WTC11 (cell line): Measurements from ENCODE around the gene APOBEC3F. TPM values are rescaled to one million over a fixed set of nuclear protein-coding genes. Genes with fewer than 3 reads are reported as not detected.
"Not testable (repeated sequence)": the region's sequence is repeated elsewhere in the genome, so short reads cannot be mapped to it uniquely, and the experiment has no call there.

ENCODE experiments used
- ATAC-seq: fragments of 200-7000 bp; cut with Tn5 transposase; 2 replicates; pipeline ENCODE4 v1.10.0; 2021; ENCODE audit warnings: mild to moderate bottlenecking, moderate library complexity
- CTCF ChIA-PET: fragments of 300-600 bp; sonication (Branson Sonifier 250); formaldehyde crosslinking; loops from one replicate; lab custom pipeline; 2021; ENCODE audit warnings: antibody characterized with exemption; lab: Charles Lee
- POLR2A ChIA-PET: fragments of 350-600 bp; sonication (Branson Sonifier 250); formaldehyde crosslinking; loops from one replicate; lab custom pipeline; 2021; ENCODE audit warnings: antibody characterized with exemption; lab: Charles Lee
- DNase-seq: peaks from one replicate; pipeline ENCODE4 v3.0.0; 2021; ENCODE audit warnings: low spot score
- H3K27ac Mint-ChIP-seq: 2 replicates; pipeline ENCODE4 v1.8.0; 2021; ENCODE audit warnings: mixed read lengths
- H3K27me3 Mint-ChIP-seq: 2 replicates; pipeline ENCODE4 v1.8.0; 2021; ENCODE audit warnings: low read depth, mild to moderate bottlenecking, moderate library complexity, mixed read lengths
- H3K36me3 Mint-ChIP-seq: 2 replicates; pipeline ENCODE4 v1.8.0; 2021; ENCODE audit warnings: mixed read lengths
- H3K4me1 Mint-ChIP-seq: 2 replicates; pipeline ENCODE4 v1.8.0; 2022; ENCODE audit warnings: mixed read lengths
- H3K4me3 Mint-ChIP-seq: 2 replicates; pipeline ENCODE4 v1.8.0; 2021; ENCODE audit warnings: mild to moderate bottlenecking, moderate library complexity, mixed read lengths
- H3K9me3 Mint-ChIP-seq: 2 replicates; pipeline ENCODE4 v1.8.0; 2021; ENCODE audit warnings: mixed read lengths
- ATF3 ChIP-seq: sonication (generic); formaldehyde crosslinking; conservative IDR thresholded peaks from 2 replicates; pipeline ENCODE4 v1.8.1; 2022; ENCODE audit warnings: mild to moderate bottlenecking, missing genetic modification reagents
- ELF4 ChIP-seq: sonication (generic); formaldehyde crosslinking; IDR thresholded peaks from 2 replicates; pipeline ENCODE4 v1.8.1; 2022; ENCODE audit warnings: low read depth, mild to moderate bottlenecking, moderate library complexity, missing genetic modification reagents
- FOXK1 ChIP-seq: sonication (generic); formaldehyde crosslinking; IDR thresholded peaks from 2 replicates; pipeline ENCODE4 v1.8.0; 2022; ENCODE audit warnings: mild to moderate bottlenecking, moderate library complexity, missing genetic modification reagents
- FOXP4 ChIP-seq: sonication (generic); formaldehyde crosslinking; IDR thresholded peaks from 2 replicates; pipeline ENCODE4 v1.8.0; 2022; ENCODE audit warnings: mild to moderate bottlenecking, missing genetic modification reagents
- GRHL2 ChIP-seq: fragments of 250-450 bp; sonication (Bioruptor Pico); IDR thresholded peaks from 2 replicates; pipeline ENCODE4 v1.8.0; 2022; ENCODE audit warnings: mild to moderate bottlenecking, moderate library complexity; ENCODE audit not compliant: insufficient replicate concordance, severe bottlenecking
- MYBL2 ChIP-seq: sonication (generic); formaldehyde crosslinking; IDR thresholded peaks from 2 replicates; pipeline ENCODE4 v1.8.1; 2023; ENCODE audit warnings: mild to moderate bottlenecking, moderate library complexity, missing genetic modification reagents
- NR1H2 ChIP-seq: sonication (generic); formaldehyde crosslinking; IDR thresholded peaks from 2 replicates; pipeline ENCODE4 v1.9.0; 2021; ENCODE audit warnings: mild to moderate bottlenecking, moderate library complexity, missing genetic modification reagents
- OVOL2 ChIP-seq: fragments of 250-450 bp; sonication (Bioruptor Pico); IDR thresholded peaks from 2 replicates; pipeline ENCODE4 v1.9.0; 2021; ENCODE audit warnings: mild to moderate bottlenecking, borderline replicate concordance
- RELA ChIP-seq: sonication (generic); formaldehyde crosslinking; IDR thresholded peaks from 2 replicates; pipeline ENCODE4 v1.8.1; 2022; ENCODE audit warnings: missing genetic modification reagents, mild to moderate bottlenecking, borderline replicate concordance
- SP1 ChIP-seq: sonication (generic); formaldehyde crosslinking; conservative IDR thresholded peaks from 2 replicates; pipeline ENCODE4 v1.8.1; 2022; ENCODE audit warnings: missing genetic modification reagents
- total RNA-seq: library from RNA; stranded (reverse); gene quantifications from 3 replicates; pipeline ENCODE4 v1.2.3, GENCODE V29; 2021
- TF ChIP-seq, protein P1 (sequence below): sonication (generic); formaldehyde crosslinking; IDR thresholded peaks from 2 replicates; pipeline ENCODE4 v1.8.1; 2022; ENCODE audit warnings: missing genetic modification reagents, borderline replicate concordance

Gene APOBEC3F
- total RNA-seq, 1 experiment from 2014 or later = 8.7 TPM

- Mint-ChIP-seq H3K4me3 (no peak overlapping the region), H3K36me3 (no peaks in the 10 kb centered on the region), H3K9me3 (peaks cover 5% of the 10 kb centered on the region; the same call in 1 of the 2 replicates), H3K4me1 (peaks cover 49% of the 10 kb centered on the region), H3K27ac (no peak overlapping the region), H3K27me3 (no peaks in the 10 kb centered on the region; the same call in 1 of the 2 replicates)
- TF ChIP-seq ATF3 (CRISPR knock-in tag) (no peak), RELA (CRISPR knock-in tag) (no peak), FOXK1 (CRISPR knock-in tag) (no peak), OVOL2 (CRISPR knock-in tag) (no peak), GRHL2 (CRISPR knock-in tag) (no peak), NR1H2 (CRISPR knock-in tag) (no peak), MYBL2 (no peak)
- TF ChIP-seq, protein P1, sequence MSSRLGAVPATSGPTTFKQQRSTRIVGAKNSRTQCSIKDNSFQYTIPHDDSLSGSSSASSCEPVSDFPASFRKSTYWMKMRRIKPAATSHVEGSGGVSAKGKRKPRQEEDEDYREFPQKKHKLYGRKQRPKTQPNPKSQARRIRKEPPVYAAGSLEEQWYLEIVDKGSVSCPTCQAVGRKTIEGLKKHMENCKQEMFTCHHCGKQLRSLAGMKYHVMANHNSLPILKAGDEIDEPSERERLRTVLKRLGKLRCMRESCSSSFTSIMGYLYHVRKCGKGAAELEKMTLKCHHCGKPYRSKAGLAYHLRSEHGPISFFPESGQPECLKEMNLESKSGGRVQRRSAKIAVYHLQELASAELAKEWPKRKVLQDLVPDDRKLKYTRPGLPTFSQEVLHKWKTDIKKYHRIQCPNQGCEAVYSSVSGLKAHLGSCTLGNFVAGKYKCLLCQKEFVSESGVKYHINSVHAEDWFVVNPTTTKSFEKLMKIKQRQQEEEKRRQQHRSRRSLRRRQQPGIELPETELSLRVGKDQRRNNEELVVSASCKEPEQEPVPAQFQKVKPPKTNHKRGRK = no peak
- no peak for DNase-seq
- ChIA-PET CTCF (interaction anchor here (0.7 kb wide), 1 partner anchor 123 kb away, joined by 3 read pairs; no protein-coding TSS in a partner anchor), POLR2A (no interaction called here)
- no peak for ATAC-seq
Measured at GRCh38 chr22:39012533-39013511, 27.8 kb upstream of the APOBEC3F start.

- H3K27me3 Mint-ChIP-seq, H3K27ac Mint-ChIP-seq, H3K36me3 Mint-ChIP-seq, ATAC-seq, DNase-seq, H3K9me3 Mint-ChIP-seq, POLR2A ChIA-PET, H3K4me3 Mint-ChIP-seq: not testable (repeated sequence)
- H3K4me1 Mint-ChIP-seq = peaks cover 55% of the 10 kb centered on the region
- CTCF ChIA-PET = interaction anchor here (0.7 kb wide), 1 partner anchor 122 kb away, joined by 3 read pairs; no protein-coding TSS in a partner anchor
Measured at GRCh38 chr22:39013561-39013941, 27.1 kb upstream of the APOBEC3F start.

- ChIA-PET CTCF (interaction anchor here (0.7 to 1.3 kb wide), 4 partner anchors 116 to 297 kb away, joined by 3 to 5 read pairs (median 4); no protein-coding TSS in a partner anchor), POLR2A (interaction anchor here (1.2 kb wide), 1 partner anchor 14 kb away, joined by 3 read pairs; no protein-coding TSS in a partner anchor)
- peak within 1 kb of the TSS; percentile 62 for H3K4me3 Mint-ChIP-seq
- peaks cover 60% of the 10 kb centered on the region for H3K4me1 Mint-ChIP-seq
- no peak for TF ChIP-seq FOXP4
- TF ChIP-seq ELF4 (CRISPR knock-in tag) = no peak
- TF ChIP-seq SP1 (CRISPR knock-in tag) = 0 out of 2 replicates have a peak, but pooled peaks have one; percentile 37
- peak within 1 kb of the TSS; percentile 96 for H3K27ac Mint-ChIP-seq
- no peaks in the 10 kb centered on the region for H3K9me3 Mint-ChIP-seq
- peak; percentile 56 for ATAC-seq
- 0 out of 2 replicates have a peak, but pooled peaks cover 3% of the 10 kb centered on the region for H3K36me3 Mint-ChIP-seq
- DNase-seq = peak; percentile 50
- no peaks in the 10 kb centered on the region for H3K27me3 Mint-ChIP-seq
Measured at GRCh38 chr22:39013942-39014722, 26.5 kb upstream of the APOBEC3F start, which contains the start of gene APOBEC3C. Gene APOBEC3C (plus strand): TSS chr22:39014257. CDS start chr22:39014363, 106 bp downstream.

GRCh38 chr22:39014723-39015121, 25.9 kb upstream of the APOBEC3F start:
- Mint-ChIP-seq H3K4me3 (peak overlapping the region; percentile 62), H3K27ac (peak overlapping the region; percentile 96), H3K4me1 (peaks cover 66% of the 10 kb centered on the region)
- not testable (repeated sequence) for H3K9me3 Mint-ChIP-seq, H3K27me3 Mint-ChIP-seq, DNase-seq, H3K36me3 Mint-ChIP-seq, ATAC-seq
- ChIA-PET CTCF (interaction anchor here (0.7 to 1.6 kb wide), 8 partner anchors 17 to 296 kb away, joined by 3 to 7 read pairs (median 4); no protein-coding TSS in a partner anchor), POLR2A (interaction anchor here (1.2 kb wide), 1 partner anchor 14 kb away, joined by 3 read pairs; no protein-coding TSS in a partner anchor)
